Osteocyte (in vitro differentiated cells): Measurements from ENCODE around the gene CXXC1. TPM values are rescaled to one million over a fixed set of nuclear protein-coding genes. Genes with fewer than 3 reads are reported as not detected.

Experiments
- DNase-seq: peaks from one replicate; pipeline ENCODE4 v3.0.0; 2021; ENCODE audit warnings: mixed read lengths; ENCODE audit not compliant: unreplicated experiment; ENCODE audit errors: extremely low spot score
- H3K27ac Mint-ChIP-seq: one replicate; pipeline ENCODE4 v1.8.0; 2021; ENCODE audit warnings: mild to moderate bottlenecking, mixed read lengths; ENCODE audit not compliant: unreplicated experiment
- H3K27me3 Mint-ChIP-seq: one replicate; pipeline ENCODE4 v1.8.0; 2021; ENCODE audit warnings: mixed read lengths; ENCODE audit not compliant: unreplicated experiment
- H3K36me3 Mint-ChIP-seq: one replicate; pipeline ENCODE4 v1.8.0; 2021; ENCODE audit warnings: mixed read lengths; ENCODE audit not compliant: unreplicated experiment
- H3K4me1 Mint-ChIP-seq: one replicate; pipeline ENCODE4 v1.8.0; 2021; ENCODE audit warnings: mixed read lengths; ENCODE audit not compliant: unreplicated experiment
- H3K4me3 Mint-ChIP-seq: one replicate; pipeline ENCODE4 v1.8.0; 2021; ENCODE audit warnings: mild to moderate bottlenecking, moderate library complexity, mixed read lengths; ENCODE audit not compliant: unreplicated experiment
- H3K9me3 Mint-ChIP-seq: one replicate; pipeline ENCODE4 v1.8.0; 2021; ENCODE audit warnings: mixed read lengths; ENCODE audit not compliant: unreplicated experiment
- CTCF ChIP-seq: fragments of 200-600 bp; sonication (generic); IDR thresholded peaks from 2 replicates; pipeline ENCODE4 v1.5.0; 2021; ENCODE audit warnings: antibody characterized with exemption, mild to moderate bottlenecking, moderate library complexity
- total RNA-seq: library from RNA; stranded (reverse); gene quantifications from 2 replicates; pipeline ENCODE4 v1.2.1, GENCODE V29; 2021

Gene CXXC1
- total RNA-seq, 1 donor from 2014 or later = 82.2 TPM

GRCh38 chr18:50240080-50240563, 47.4 kb downstream of the CXXC1 start:
- peaks cover 33% of the 10 kb centered on the region for H3K9me3 Mint-ChIP-seq
- H3K4me3 Mint-ChIP-seq = no peak overlapping the region
- H3K27me3 Mint-ChIP-seq = no peaks in the 10 kb centered on the region
- no peak for DNase-seq
- H3K4me1 Mint-ChIP-seq = no peaks in the 10 kb centered on the region
- TF ChIP-seq CTCF = no peak
- no peaks in the 10 kb centered on the region for H3K36me3 Mint-ChIP-seq
- H3K27ac Mint-ChIP-seq = no peak overlapping the region

- Mint-ChIP-seq H3K27me3 (peaks cover 15% of the 10 kb centered on the region), H3K4me3 (no peak overlapping the region), H3K9me3 (no peaks in the 10 kb centered on the region), H3K36me3 (no peaks in the 10 kb centered on the region), H3K4me1 (no peaks in the 10 kb centered on the region), H3K27ac (no peak overlapping the region)
- DNase-seq = no peak
- TF ChIP-seq CTCF = no peak
Measured at GRCh38 chr18:50232419-50232818, 55.1 kb downstream of the CXXC1 start.

Other genes starting within 250 kb of the CXXC1 start
- gene MYO5B, start 92.5 kb downstream of the CXXC1 start, total RNA-seq = not detected in 2 replicates
- gene CFAP53, start 21.2 kb downstream of the CXXC1 start, total RNA-seq = 0.39 and 0.78 TPM in 2 replicates
- gene MBD1, start 6.2 kb downstream of the CXXC1 start, total RNA-seq = 69.9 and 74.2 TPM in 2 replicates
- gene SKA1, start 87.4 kb upstream of the CXXC1 start, total RNA-seq = 3.5 and 4.0 TPM in 2 replicates